NB4 (cell line): ENCODE results near the gene CFAP157.

Experiments
- CTCF ChIP-seq: IDR thresholded peaks from one replicate; pipeline ENCODE4 v1.5.1; 2012; ENCODE audit warnings: low read depth, low read length
- POLR2A ChIP-seq: IDR thresholded peaks from 2 replicates; pipeline ENCODE4 v1.6.1; 2011; ENCODE audit warnings: mild to moderate bottlenecking; ENCODE audit not compliant: insufficient read length; ENCODE audit errors: extremely low read depth

GRCh38 chr9:127726871-127727270 is 20.1 kb downstream of the CFAP157 start:
- TF ChIP-seq POLR2A (no peak), CTCF (no peak)
